Panc1 (cell line): ENCODE data around the gene OR13G1.

Experiments used
- CTCF ChIP-seq: fragments of 450-650 bp; IDR thresholded peaks from 2 replicates; pipeline ENCODE4 v1.5.1; 2017; ENCODE audit warnings: mild to moderate bottlenecking
- POLR2AphosphoS5 ChIP-seq: IDR thresholded peaks from 2 replicates; pipeline ENCODE4 v1.6.1; 2012; ENCODE audit warnings: mild to moderate bottlenecking, low read depth, low read length, moderate library complexity
- REST ChIP-seq, 2 experiments: IDR thresholded peaks; 2 replicates each; pipeline ENCODE4 v1.6.1; 2011 to 2012; ENCODE audit warnings: low read depth in 2 of 2, control low read depth in 1 of 2, low read length in 1 of 2, mild to moderate bottlenecking in 1 of 2, moderate library complexity in 1 of 2; ENCODE audit not compliant: insufficient read depth in 1 of 2
- TCF7L2 ChIP-seq: IDR thresholded peaks from 2 replicates; pipeline ENCODE4 v1.6.1; 2011; ENCODE audit warnings: mild to moderate bottlenecking, low read depth, low read length, inconsistent platforms

GRCh38 chr1:247646867-247647266, 32.7 kb downstream of the OR13G1 start:
- TF ChIP-seq CTCF (no peak), POLR2AphosphoS5 (no peak), REST (IDR thresholded peaks at IDR 0.05; ENCODE audit: insufficient read depth in 1 of 2, low read depth in 2 of 2, low read length in 1 of 2) (no peak), TCF7L2 (no peak)
